SK-N-SH (cell line): ENCODE data around the gene LDB3. TPM values are rescaled to one million over a fixed set of nuclear protein-coding genes. Genes with fewer than 3 reads are reported as not detected.
"Not testable (repeated sequence)": the region's sequence is repeated elsewhere in the genome, so short reads cannot be mapped to it uniquely, and the experiment has no call there.

Experiments used
- CTCF ChIA-PET: fragments of 300-600, 350-600 bp; formaldehyde crosslinking; extraction: SDS; loops from one replicate; lab custom pipeline; 2021; lab: Yijun Ruan, JAX
- POLR2A ChIA-PET: fragments of 350-600 bp; sonication (Branson Sonifier 250); formaldehyde crosslinking; extraction: SDS; loops from one replicate; lab custom pipeline; 2020; ENCODE audit warnings: antibody characterized with exemption, inconsistent platforms; lab: Yijun Ruan, JAX
- DNase-seq: peaks from one replicate; pipeline ENCODE4 v3.0.0; 2012
- H2AFZ ChIP-seq: fragments of 200-600 bp; sonication (generic); 2 replicates; pipeline ENCODE4 v1.8.1; 2016; ENCODE audit warnings: antibody characterized with exemption, mild to moderate bottlenecking, low read depth
- H3F3A ChIP-seq: fragments of 200-600 bp; sonication (generic); replicated peaks from 2 replicates; pipeline ENCODE3; 2016; ENCODE audit warnings: antibody characterized with exemption, mild to moderate bottlenecking; ENCODE audit not compliant: insufficient read depth
- H3K27ac ChIP-seq, 2 experiments: fragments of 200-500 bp in 1 of 2; fragments of 200-600 bp in 1 of 2; sonication (Bioruptor generic) in 1 of 2; sonication (generic), shearing (Covaris generic) in 1 of 2; 2 replicates each; pipeline versions ENCODE4 v1.5.1 to v1.6.1; 2014 to 2016; ENCODE audit warnings: low read depth in 2 of 2, inconsistent platforms in 1 of 2, low read length in 1 of 2, mild to moderate bottlenecking in 1 of 2, mixed read lengths in 1 of 2
- H3K27me3 ChIP-seq: fragments of 200-600 bp; sonication (generic), shearing (Covaris generic); 2 replicates; pipeline ENCODE4 v1.6.1; 2016; ENCODE audit warnings: mixed run types; ENCODE audit not compliant: insufficient read depth
- H3K36me3 ChIP-seq, 2 experiments: fragments of 200-500 bp in 1 of 2; fragments of 200-600 bp in 1 of 2; sonication (Bioruptor generic) in 1 of 2; sonication (generic) in 1 of 2; replicated peaks in 1 of 2; 2 replicates each; pipeline versions ENCODE3 to v1.5.1; 2014 to 2016; ENCODE audit warnings: low read length in 1 of 2, mild to moderate bottlenecking in 1 of 2; ENCODE audit not compliant: insufficient read depth in 2 of 2, control insufficient read depth in 1 of 2
- H3K4me1 ChIP-seq, 2 experiments: fragments of 200-500 bp in 1 of 2; fragments of 200-600 bp in 1 of 2; sonication (Bioruptor generic) in 1 of 2; sonication (generic), shearing (Covaris generic) in 1 of 2; 2 replicates each; pipeline versions ENCODE4 v1.5.1 to v1.6.1; 2014 to 2016; ENCODE audit warnings: low read depth in 1 of 2, low read length in 1 of 2, mixed run types in 1 of 2; ENCODE audit not compliant: insufficient read depth in 2 of 2, control insufficient read depth in 1 of 2
- H3K4me2 ChIP-seq: fragments of 200-600 bp; sonication (generic), shearing (Covaris generic); 2 replicates; pipeline ENCODE4 v1.6.1; 2017; ENCODE audit warnings: mixed run types
- H3K4me3 ChIP-seq, 2 experiments: fragments of 200-500 bp in 1 of 2; fragments of 200-600 bp in 1 of 2; sonication (Bioruptor generic) in 1 of 2; sonication (generic), shearing (Covaris generic) in 1 of 2; 2 replicates each; pipeline versions ENCODE4 v1.5.1 to v1.8.1; 2014 to 2016; ENCODE audit warnings: low read depth in 2 of 2, inconsistent platforms in 1 of 2, low read length in 1 of 2, mild to moderate bottlenecking in 1 of 2, mixed read lengths in 1 of 2, moderate library complexity in 1 of 2
- H3K79me2 ChIP-seq: fragments of 200-600 bp; sonication (generic); 2 replicates; pipeline ENCODE4 v1.8.1; 2017; ENCODE audit warnings: mild to moderate bottlenecking; ENCODE audit not compliant: insufficient read depth
- H3K9ac ChIP-seq: fragments of 200-600 bp; sonication (generic); 2 replicates; pipeline ENCODE4 v1.6.1; 2017; ENCODE audit warnings: mixed run types
- H3K9me2 ChIP-seq: fragments of 200-600 bp; sonication (generic); 2 replicates; pipeline ENCODE4 v1.6.1; 2017; ENCODE audit warnings: mixed run types
- H3K9me3 ChIP-seq: fragments of 200-600 bp; sonication (generic); 2 replicates; pipeline ENCODE4 v1.6.1; 2017; ENCODE audit warnings: mixed run types, mild to moderate bottlenecking, moderate library complexity
- H4K20me1 ChIP-seq: fragments of 200-600 bp; sonication (generic); 2 replicates; pipeline ENCODE4 v1.6.1; 2017; ENCODE audit warnings: mild to moderate bottlenecking, mixed run types; ENCODE audit not compliant: insufficient read depth
- CTCF ChIP-seq: fragments of 200-600 bp; sonication (generic); IDR thresholded peaks from 2 replicates; pipeline ENCODE4 v1.6.1; 2017; ENCODE audit warnings: antibody characterized with exemption, mild to moderate bottlenecking, moderate library complexity
- FOXJ3 ChIP-seq: sonication (generic); formaldehyde crosslinking; IDR thresholded peaks from 2 replicates; pipeline ENCODE4 v1.5.1; 2020; ENCODE audit warnings: mild to moderate bottlenecking, missing genetic modification reagents
- JUND ChIP-seq: IDR thresholded peaks from 2 replicates; pipeline ENCODE4 v1.4.0; 2012
- NRF1 ChIP-seq: IDR thresholded peaks from 2 replicates; pipeline ENCODE4 v1.6.1; 2012; ENCODE audit warnings: low read depth, mild to moderate bottlenecking, low read length
- RXRA ChIP-seq: IDR thresholded peaks from 2 replicates; pipeline ENCODE4 v1.4.0; 2012; ENCODE audit warnings: low read depth, mild to moderate bottlenecking, borderline replicate concordance
- SIN3A ChIP-seq: IDR thresholded peaks from 2 replicates; pipeline ENCODE4 v1.6.1; 2012; ENCODE audit warnings: low read depth, mild to moderate bottlenecking, low read length, moderate library complexity, borderline replicate concordance
- TAF1 ChIP-seq: IDR thresholded peaks from 2 replicates; pipeline ENCODE4 v1.6.1; 2012; ENCODE audit warnings: low read depth, mild to moderate bottlenecking, low read length, moderate library complexity, borderline replicate concordance
- TCF12 ChIP-seq: IDR thresholded peaks from 2 replicates; pipeline ENCODE4 v1.4.0; 2012
- TEAD4 ChIP-seq: IDR thresholded peaks from 2 replicates; pipeline ENCODE4 v1.4.0; 2012; ENCODE audit warnings: mild to moderate bottlenecking, borderline replicate concordance; ENCODE audit not compliant: insufficient read depth
- WGBS: methylation state at CpG from one replicate; pipeline ENCODE4 v1.1.6; 2017; ENCODE audit warnings: low lambda C conversion rate; 5-methylcytosine and 5-hydroxymethylcytosine counted together
- polyA plus RNA-seq, 3 experiments: library from polyadenylated mRNA; depleted of rRNA; stranded (reverse); fragments of >200 nt; gene quantifications; 2 replicates each; pipeline ENCODE4 v1.2.3, GENCODE V29; 2012

The LDB3 gene
- polyA plus RNA-seq, 1 of the 3 experiments (the other 2 are of a cell fraction): 0.48 TPM

GRCh38 chr10:86644152-86644793 lies 24.0 kb upstream of the LDB3 start (continued):
- TF ChIP-seq CTCF: peak; percentile 22

- no peak overlapping the region for H2AFZ ChIP-seq
- H3K9me3 ChIP-seq: no peaks in the 10 kb centered on the region
- no peaks in the 10 kb centered on the region for H3K27me3 ChIP-seq
- H3K36me3 ChIP-seq: no peaks in the 10 kb centered on the region
- ChIA-PET CTCF (interaction anchor here (0.8 to 3.6 kb wide), 6 partner anchors 9 to 54 kb away, joined by 3 to 11 read pairs (median 4); partner anchors contain the start of gene OPN4), POLR2A (no interaction called here)
- no peak overlapping the region for H3K27ac ChIP-seq
- no peak overlapping the region for H3K9ac ChIP-seq
- peaks cover 11 to 37% of the 10 kb centered on the region in 2 experiments for H3K4me1 ChIP-seq
- no peak overlapping the region for H3K4me3 ChIP-seq
- H4K20me1 ChIP-seq: no peaks in the 10 kb centered on the region
- no peak for DNase-seq
- H3F3A ChIP-seq: peaks cover 11% of the 10 kb centered on the region
- 100% methylated on average over 4 of the region's 5 CpGs for WGBS
- TF ChIP-seq SIN3A: no peak
- TF ChIP-seq RXRA: no peak
- no peak for TF ChIP-seq JUND
- no peak for TF ChIP-seq FOXJ3 (CRISPR knock-in tag)
- no peak for TF ChIP-seq TCF12
- TF ChIP-seq TEAD4: no peak
- no peak for TF ChIP-seq TAF1
- no peak for TF ChIP-seq NRF1
- H3K79me2 ChIP-seq: no peaks in the 10 kb centered on the region
- H3K4me2 ChIP-seq: 0 out of 2 replicates have a peak overlapping the region, but pooled peaks have one; percentile 38
- H3K9me2 ChIP-seq: no peaks in the 10 kb centered on the region
Measured at GRCh38 chr10:86644794-86645445, 23.4 kb upstream of the LDB3 start.

GRCh38 chr10:86645621-86646165 lies 22.6 kb upstream of the LDB3 start:
- H3K9me3 ChIP-seq, H4K20me1 ChIP-seq, H3K9me2 ChIP-seq, H3K27me3 ChIP-seq, POLR2A ChIA-PET, H2AFZ ChIP-seq, H3K27ac ChIP-seq, DNase-seq, H3K4me2 ChIP-seq, H3K79me2 ChIP-seq, H3K4me3 ChIP-seq, H3K36me3 ChIP-seq, H3K9ac ChIP-seq: not testable (repeated sequence)
- peaks cover 11% of the 10 kb centered on the region for H3F3A ChIP-seq
- peaks cover 11 to 37% of the 10 kb centered on the region in 2 experiments for H3K4me1 ChIP-seq
- WGBS: 90% methylated on average over 5 of the region's 5 CpGs
- CTCF ChIA-PET: interaction anchor here (0.9 to 3.2 kb wide), 2 partner anchors 14 to 17 kb away, joined by 3 to 11 read pairs; no protein-coding TSS in a partner anchor
